H9 (cell line): ENCODE data around the gene CNGB1. TPM values are rescaled to one million over a fixed set of nuclear protein-coding genes. Genes with fewer than 3 reads are reported as not detected.

Source experiments
- DNase-seq: peaks from one replicate; pipeline ENCODE4 v3.0.0-alpha.2; 2017
- H2AFZ ChIP-seq: one replicate; pipeline ENCODE4 v1.6.1; 2013; ENCODE audit warnings: mild to moderate bottlenecking, low read length, control low read depth, moderate library complexity
- H2AK5ac ChIP-seq: 2 replicates; pipeline ENCODE4 v1.6.1; 2013; ENCODE audit warnings: low read length, control low read depth, mixed read lengths; ENCODE audit not compliant: insufficient read length
- H2BK120ac ChIP-seq: one replicate; pipeline ENCODE4 v1.6.1; 2013; ENCODE audit warnings: low read depth, mild to moderate bottlenecking, low read length, control low read depth, inconsistent platforms; ENCODE audit not compliant: poor library complexity, severe bottlenecking
- H2BK12ac ChIP-seq: 2 replicates; pipeline ENCODE4 v1.6.1; 2013; ENCODE audit warnings: low read length, control low read depth, mixed read lengths, low read depth; ENCODE audit not compliant: insufficient read length
- H2BK15ac ChIP-seq: 2 replicates; pipeline ENCODE4 v1.6.1; 2013; ENCODE audit warnings: low read depth, low read length, control low read depth
- H2BK20ac ChIP-seq: one replicate; pipeline ENCODE4 v1.6.1; 2013; ENCODE audit warnings: low read depth, mild to moderate bottlenecking, low read length, control low read depth, inconsistent platforms; ENCODE audit not compliant: poor library complexity, severe bottlenecking
- H2BK5ac ChIP-seq: 2 replicates; pipeline ENCODE4 v1.6.1; 2013; ENCODE audit warnings: low read length, control low read depth, mixed read lengths; ENCODE audit not compliant: insufficient read length
- H3K14ac ChIP-seq: 2 replicates; pipeline ENCODE4 v1.6.1; 2013; ENCODE audit warnings: low read length, control low read depth; ENCODE audit not compliant: insufficient read depth
- H3K18ac ChIP-seq: 2 replicates; pipeline ENCODE4 v1.6.1; 2013; ENCODE audit warnings: low read depth, mild to moderate bottlenecking, mixed read lengths, low read length, control low read depth; ENCODE audit not compliant: insufficient read length
- H3K23ac ChIP-seq: 2 replicates; pipeline ENCODE4 v1.6.1; 2013; ENCODE audit warnings: low read length, control low read depth, mixed read lengths, low read depth; ENCODE audit not compliant: insufficient read length
- H3K23me2 ChIP-seq: 2 replicates; pipeline ENCODE4 v1.6.1; 2013; ENCODE audit warnings: low read depth, mild to moderate bottlenecking, mixed read lengths, low read length, control low read depth; ENCODE audit not compliant: insufficient read length, poor library complexity, severe bottlenecking
- H3K27ac ChIP-seq: 2 replicates; pipeline ENCODE4 v1.5.1; 2013; ENCODE audit warnings: low read length, control low read depth, mixed read lengths, low read depth; ENCODE audit not compliant: insufficient read length
- H3K27me3 ChIP-seq: 2 replicates; pipeline ENCODE4 v1.6.1; 2013; ENCODE audit warnings: low read length, control low read depth, inconsistent platforms; ENCODE audit not compliant: insufficient read depth
- H3K4ac ChIP-seq: 2 replicates; pipeline ENCODE4 v1.6.1; 2013; ENCODE audit warnings: low read depth, mild to moderate bottlenecking, control low read depth, inconsistent platforms, low read length, moderate library complexity
- H3K4me1 ChIP-seq: 2 replicates; pipeline ENCODE4 v1.6.1; 2013; ENCODE audit warnings: low read length, control low read depth, inconsistent platforms; ENCODE audit not compliant: insufficient read depth
- H3K4me2 ChIP-seq: 2 replicates; pipeline ENCODE4 v1.6.1; 2013; ENCODE audit warnings: low read length, control low read depth, mixed read lengths; ENCODE audit not compliant: insufficient read length, insufficient read depth
- H3K56ac ChIP-seq: 2 replicates; pipeline ENCODE4 v1.6.1; 2013; ENCODE audit warnings: low read depth, mild to moderate bottlenecking, mixed read lengths, low read length, control low read depth; ENCODE audit not compliant: insufficient read length
- H3K79me1 ChIP-seq: 2 replicates; pipeline ENCODE4 v1.6.1; 2013; ENCODE audit warnings: low read depth, mild to moderate bottlenecking, moderate library complexity, low read length, control low read depth, inconsistent platforms; ENCODE audit not compliant: insufficient read depth, poor library complexity, severe bottlenecking
- H3K79me2 ChIP-seq: 2 replicates; pipeline ENCODE4 v1.6.1; 2013; ENCODE audit warnings: low read length, control low read depth, inconsistent platforms; ENCODE audit not compliant: insufficient read depth
- H3K9ac ChIP-seq: 2 replicates; pipeline ENCODE4 v1.6.1; 2013; ENCODE audit warnings: low read length, control low read depth, mixed read lengths; ENCODE audit not compliant: insufficient read length; ENCODE audit errors: extremely low read depth
- H3K9me3 ChIP-seq: one replicate; pipeline ENCODE4 v1.6.1; 2013; ENCODE audit warnings: low read depth, low read length, inconsistent platforms; ENCODE audit not compliant: control insufficient read depth
- H3T11ph ChIP-seq: one replicate; pipeline ENCODE4 v1.6.1; 2013; ENCODE audit warnings: mild to moderate bottlenecking, low read length, control low read depth, inconsistent platforms
- H4K20me1 ChIP-seq: one replicate; pipeline ENCODE4 v1.6.1; 2013; ENCODE audit not compliant: control insufficient read depth, insufficient read length, insufficient read depth
- H4K5ac ChIP-seq: 2 replicates; pipeline ENCODE4 v1.6.1; 2013; ENCODE audit warnings: low read depth, mild to moderate bottlenecking, mixed read lengths, low read length, control low read depth; ENCODE audit not compliant: insufficient read length
- H4K8ac ChIP-seq: replicated peaks from 2 replicates; pipeline ENCODE4 v1.6.1; 2013; ENCODE audit warnings: low read length, control low read depth, mixed read lengths, low read depth; ENCODE audit not compliant: insufficient read length
- H4K91ac ChIP-seq: 2 replicates; pipeline ENCODE4 v1.6.1; 2013; ENCODE audit warnings: low read depth, mild to moderate bottlenecking, moderate library complexity, mixed read lengths, low read length, control low read depth; ENCODE audit not compliant: insufficient read length
- H3K27ac Mint-ChIP-seq, 3 experiments: 2 replicates in 2 of 3; 3 replicates in 1 of 3; pipeline ENCODE4 v1.8.0; 2020 to 2021; ENCODE audit warnings: mixed read lengths in 3 of 3, mild to moderate bottlenecking in 1 of 3, moderate library complexity in 1 of 3
- H3K27me3 Mint-ChIP-seq: 2 replicates; pipeline ENCODE4 v1.8.0; 2021; ENCODE audit warnings: low read depth, mild to moderate bottlenecking, moderate library complexity, mixed read lengths
- H3K36me3 Mint-ChIP-seq, 3 experiments: 2 replicates in 2 of 3; 3 replicates in 1 of 3; pipeline ENCODE4 v1.8.0; 2020 to 2021; ENCODE audit warnings: low read depth in 3 of 3, mixed read lengths in 3 of 3; ENCODE audit not compliant: insufficient read depth in 1 of 3
- H3K4me1 Mint-ChIP-seq, 2 experiments: 2 replicates each; pipeline ENCODE4 v1.8.0; 2020; ENCODE audit warnings: mixed read lengths in 2 of 2
- H3K4me3 Mint-ChIP-seq, 2 experiments: 2 replicates in 1 of 2; 3 replicates in 1 of 2; pipeline ENCODE4 v1.8.0; 2020 to 2021; ENCODE audit warnings: mild to moderate bottlenecking in 2 of 2, mixed read lengths in 2 of 2, moderate library complexity in 1 of 2
- H3K9me3 Mint-ChIP-seq, 2 experiments: 2 replicates in 1 of 2; 3 replicates in 1 of 2; pipeline ENCODE4 v1.8.0; 2020; ENCODE audit warnings: mild to moderate bottlenecking in 2 of 2, mixed read lengths in 2 of 2, moderate library complexity in 1 of 2
- CTCF ChIP-seq: fragments of 200-600 bp; sonication (generic); conservative IDR thresholded peaks from 3 replicates; pipeline ENCODE4 v1.8.0; 2021; ENCODE audit warnings: antibody characterized with exemption, mild to moderate bottlenecking
- WGBS: extraction: QIAGEN DNeasy Blood & Tissue Kit; methylation state at CpG from one replicate; pipeline ENCODE4 v1.1.7; 2013; ENCODE audit warnings: missing lambda C conversion rate, low lambda C conversion rate, mixed read lengths; ENCODE audit not compliant: insufficient read length; ENCODE audit errors: extremely low coverage; 5-methylcytosine and 5-hydroxymethylcytosine counted together
- total RNA-seq: library from RNA; stranded (reverse); gene quantifications from 2 replicates; pipeline ENCODE4 v1.2.1, GENCODE V29; 2021

CNGB1 gene
- total RNA-seq, 1 experiment from 2014 or later: not detected

DNA sequence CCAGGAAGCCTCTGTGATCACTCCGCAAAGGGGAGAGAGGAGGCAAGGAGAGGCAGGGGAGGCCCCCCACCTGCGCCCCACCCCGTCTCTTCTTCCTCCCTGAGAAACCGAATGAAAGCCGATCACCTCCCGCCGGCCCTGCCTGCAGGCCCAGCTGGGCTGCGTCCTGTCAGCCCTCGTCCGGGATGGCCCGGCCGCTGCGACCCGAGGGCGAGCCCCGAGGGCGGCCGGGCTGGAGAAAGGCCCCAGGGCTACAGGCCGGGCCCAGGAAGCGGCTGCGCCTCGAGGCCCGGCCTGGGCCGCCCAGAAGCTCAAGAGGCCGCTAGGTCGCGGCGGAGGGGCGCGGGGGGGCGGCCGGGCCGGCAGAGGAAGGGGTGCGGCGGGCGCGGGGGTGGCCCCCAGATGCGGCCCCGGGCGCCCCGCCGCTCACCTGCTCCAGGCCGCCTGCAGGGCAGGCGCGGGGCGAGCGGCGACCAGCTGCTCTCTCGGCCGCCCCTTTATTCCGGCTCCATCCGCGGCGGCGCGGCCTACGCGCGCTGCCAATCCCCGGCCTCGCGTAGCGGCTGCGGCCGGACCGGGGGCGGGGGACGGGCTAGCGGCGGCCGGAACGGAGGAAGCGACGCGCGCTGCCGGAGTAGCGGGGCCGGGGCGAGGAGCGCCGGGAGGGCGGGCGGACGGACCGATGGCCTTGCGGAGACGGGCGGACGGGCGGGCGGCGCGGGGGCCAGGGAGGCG, 29.2 kb upstream of the CNGB1 start, which contains the start of gene ZNF319:
Gene ZNF319 (minus strand): TSS at position 702 of the 735 bp plus-strand sequence. CDS start 2,407 bp downstream, outside the sequence.
- H3K9me3 ChIP-seq: no peaks in the 10 kb centered on the region
- no peak within 1 kb of the TSS for H2AFZ ChIP-seq
- WGBS: no CpG with 5 or more reads among the region's 95 CpGs
- H4K5ac ChIP-seq: no peak within 1 kb of the TSS
- Mint-ChIP-seq H3K36me3 (peaks cover 7 to 41% (median 33%) of the 10 kb centered on the region in 3 experiments; a peak in 6 of 7 replicates), H3K9me3 (no peaks in the 10 kb centered on the region; a peak in 1 of 5 replicates), H3K4me1 (peaks cover 16 to 17% of the 10 kb centered on the region in 2 experiments), H3K4me3 (peak within 1 kb of the TSS; percentile 92 to 93), H3K27ac (peak within 1 kb of the TSS; percentile 66 to 94 (median 89); a peak in 4 of 7 replicates), H3K27me3 (no peaks in the 10 kb centered on the region)
- no peak within 1 kb of the TSS for H2BK120ac ChIP-seq
- no peak within 1 kb of the TSS for H2BK5ac ChIP-seq
- H3K18ac ChIP-seq: peak within 1 kb of the TSS; percentile 18
- no peaks in the 10 kb centered on the region for H4K20me1 ChIP-seq
- H2BK12ac ChIP-seq: no peak within 1 kb of the TSS
- H3K23ac ChIP-seq: no peak within 1 kb of the TSS
- H3K4ac ChIP-seq: no peak within 1 kb of the TSS
- no peak within 1 kb of the TSS for H3T11ph ChIP-seq
- H3K27ac ChIP-seq: no peak within 1 kb of the TSS
- H4K8ac ChIP-seq: no peak within 1 kb of the TSS
- no peak within 1 kb of the TSS for H2BK15ac ChIP-seq
- peaks cover 2% of the 10 kb centered on the region; the same call in 1 of the 2 replicates for H3K4me1 ChIP-seq
- peak within 1 kb of the TSS; percentile 48 for H3K14ac ChIP-seq
- H4K91ac ChIP-seq: no peak within 1 kb of the TSS
- no peak for TF ChIP-seq CTCF
- H3K4me2 ChIP-seq: peak within 1 kb of the TSS; percentile 68
- H3K9ac ChIP-seq: peak within 1 kb of the TSS; percentile 26
- no peak for DNase-seq
- no peak within 1 kb of the TSS for H3K56ac ChIP-seq
- no peaks in the 10 kb centered on the region for H3K27me3 ChIP-seq
- H3K23me2 ChIP-seq: peaks cover 8% of the 10 kb centered on the region
- no peaks in the 10 kb centered on the region; the same call in 1 of the 2 replicates for H3K79me2 ChIP-seq
- no peak within 1 kb of the TSS for H2AK5ac ChIP-seq
- H2BK20ac ChIP-seq: no peak within 1 kb of the TSS
- H3K79me1 ChIP-seq: no peaks in the 10 kb centered on the region
